H1 (cell line): ENCODE results near the gene TRAF3. TPM values are rescaled to one million over a fixed set of nuclear protein-coding genes. Genes with fewer than 3 reads are reported as not detected.

Experiments used
- ATF2 ChIP-seq: IDR thresholded peaks from 2 replicates; pipeline ENCODE4 v1.6.1; 2012; ENCODE audit warnings: low read length, inconsistent platforms
- E2F6 ChIP-seq: IDR thresholded peaks from 2 replicates; pipeline ENCODE4 v1.6.1; 2012; ENCODE audit warnings: inconsistent platforms
- FOSL1 ChIP-seq: IDR thresholded peaks from 2 replicates; pipeline ENCODE4 v1.6.1; 2011; ENCODE audit warnings: mild to moderate bottlenecking, low read depth, low read length, moderate library complexity; ENCODE audit not compliant: insufficient read depth
- MAFK ChIP-seq: IDR thresholded peaks from 2 replicates; pipeline ENCODE4 v1.6.1; 2012; ENCODE audit warnings: low read depth, mild to moderate bottlenecking, improper control_type of control experiment, low read length
- POLR2A ChIP-seq, 2 experiments: IDR thresholded peaks; 1 replicate in 1 of 2; 2 replicates in 1 of 2; pipeline ENCODE4 v1.6.1; 2011; ENCODE audit warnings: low read depth in 2 of 2, low read length in 2 of 2, mild to moderate bottlenecking in 2 of 2; ENCODE audit errors: control extremely low read depth in 1 of 2
- RXRA ChIP-seq: IDR thresholded peaks from 2 replicates; pipeline ENCODE4 v1.6.1; 2011; ENCODE audit warnings: low read depth, mild to moderate bottlenecking, low read length, moderate library complexity; ENCODE audit not compliant: insufficient read depth
- SIN3A ChIP-seq, 2 experiments: IDR thresholded peaks in 1 of 2; conservative IDR thresholded peaks in 1 of 2; 2 replicates each; pipeline ENCODE4 v1.6.1; 2011 to 2012; ENCODE audit warnings: low read length in 2 of 2, improper control_type of control experiment in 1 of 2, low read depth in 1 of 2, mild to moderate bottlenecking in 1 of 2
- ZNF274 ChIP-seq: IDR thresholded peaks from 2 replicates; pipeline ENCODE4 v1.7.0; 2012; ENCODE audit warnings: low read length, borderline replicate concordance; ENCODE audit errors: extremely low read depth
- polyA plus RNA-seq, 7 experiments: library from polyadenylated mRNA; depleted of rRNA in 3 of 7; stranded (reverse) in 5 of 7; unstranded in 2 of 7; fragments of >200 nt in 5 of 7; fragments of 200-250 nt in 2 of 7; gene quantifications; 1 replicate in 5 of 7; 2 replicates in 1 of 7; 4 replicates in 1 of 7; pipeline versions ENCODE4 v1.2.1 to v1.2.3, GENCODE V29; 2011 to 2013; ENCODE audit warnings: missing spikeins in 2 of 7, mixed read lengths in 2 of 7
- total RNA-seq: library from RNA; stranded (reverse); fragmentation: NEBNext Ultra II Directional; extraction: Animal tissue kit (Norgen Biotek cat#: 25700); gene quantifications from 2 replicates; pipeline ENCODE4 v1.2.1, GENCODE V29; 2021

TRAF3 gene
- total and polyA plus RNA-seq, 2 of the 8 experiments (the other 6 are each of a cell fraction or from before 2014, with no cell fraction given), result 5.8 to 12.1 TPM

GRCh38 chr14:102761206-102761605, 16.0 kb upstream of the TRAF3 start (continued):
- TF ChIP-seq ATF2 (no peak), FOSL1 (no peak), E2F6 (no peak), MAFK (no peak), ZNF274 (no peak), RXRA (no peak), POLR2A (IDR thresholded peaks at IDR 0.05; ENCODE audit: control extremely low read depth in 1 of 2, low read depth in 2 of 2, low read length in 2 of 2) (no peak), SIN3A (conservative IDR thresholded peaks at IDR 0.05 in 1 of 2, IDR thresholded peaks at IDR 0.05 in 1 of 2; ENCODE audit: low read depth in 1 of 2, low read length in 2 of 2) (no peak)
